ENCODE measurements around the gene SLC4A7.
"Not testable (repeated sequence)": the region's sequence is repeated elsewhere in the genome, so short reads cannot be mapped to it uniquely, and the experiment has no call there.

- TF ChIP-seq POLR2AphosphoS5, POLR2A, CTCF (IDR thresholded peaks at IDR 0.05): not testable (repeated sequence)
Measured at GRCh38 chr3:27424812-27425521, 59.2 kb downstream of the SLC4A7 start.
